Sigmoid colon (tissue), 7 donors: ENCODE data around the gene TCN1. TPM values are rescaled to one million over a fixed set of nuclear protein-coding genes. Genes with fewer than 3 reads are reported as not detected.

Source experiments
- DNase-seq: peaks from one replicate; pipeline ENCODE4 v3.0.0-alpha.2; 2019
- H3K27ac ChIP-seq, 4 donors: fragments of 200-600 bp; sonication (generic); one replicate each; pipeline ENCODE4 v1.5.1; 2016 to 2019; ENCODE audit warnings: mild to moderate bottlenecking in 1 of 4
- H3K27me3 ChIP-seq, 3 donors: fragments of 200-600 bp; sonication (generic); one replicate each; pipeline ENCODE4 v1.5.1; 2019; ENCODE audit warnings: mild to moderate bottlenecking in 1 of 3
- H3K36me3 ChIP-seq, 4 donors: fragments of 200-600 bp; sonication (generic); one replicate each; pipeline ENCODE4 v1.5.1; 2016 to 2019
- H3K4me1 ChIP-seq, 4 donors: fragments of 200-600 bp; sonication (generic); one replicate each; pipeline ENCODE4 v1.5.1; 2017 to 2019
- H3K4me3 ChIP-seq, 4 donors: fragments of 200-600 bp; sonication (generic); one replicate each; pipeline ENCODE4 v1.5.1; 2017 to 2019; ENCODE audit warnings: mild to moderate bottlenecking in 2 of 4, moderate library complexity in 1 of 4
- H3K9me3 ChIP-seq, 4 donors: fragments of 200-600 bp in 3 of 4; sonication (generic) in 3 of 4; one replicate each; pipeline versions ENCODE4 v1.5.1 to v1.6.1; 2013 to 2019
- EP300 ChIP-seq, 4 donors: sonication (generic); formaldehyde crosslinking; IDR thresholded peaks; one replicate each; pipeline ENCODE4 v1.6.1; 2017; ENCODE audit warnings: antibody characterized with exemption in 4 of 4
- POLR2A ChIP-seq, 2 donors: fragments of 450-650 bp; IDR thresholded peaks; one replicate each; pipeline ENCODE4 v1.6.1; 2016; ENCODE audit warnings: antibody characterized with exemption in 2 of 2, mild to moderate bottlenecking in 2 of 2, moderate library complexity in 2 of 2
- POLR2AphosphoS5 ChIP-seq, 4 donors: sonication (generic); formaldehyde crosslinking; IDR thresholded peaks; one replicate each; pipeline ENCODE4 v1.6.1; 2017; ENCODE audit warnings: antibody characterized with exemption in 4 of 4
- WGBS, 2 donors: extraction: QIAGEN DNeasy Blood & Tissue Kit; methylation state at CpG; one replicate each; pipeline ENCODE4 v1.1.7; 2013; 5-methylcytosine and 5-hydroxymethylcytosine counted together
- intact Hi-C: fragments of 100-400 bp; cut with DNase I; formaldehyde crosslinking; loops from one replicate; pipeline ENCODE4 v1.15.1; 2023
- polyA plus RNA-seq, 3 donors: library from polyadenylated mRNA; stranded (reverse); fragments of 200-250 nt; gene quantifications; one replicate each; pipeline ENCODE4 v1.2.3, GENCODE V29; 2013
- total RNA-seq, 4 donors: library from RNA; depleted of rRNA; stranded (reverse); fragments of >200 nt; gene quantifications; one replicate each; pipeline ENCODE4 v1.1.0, GENCODE V29; 2016
- TF ChIP-seq, protein P1 (sequence below), 4 experiments: fragments of 450-650 bp in 3 of 4; fragments of 200-600 bp in 1 of 4; IDR thresholded peaks; one replicate each; pipeline ENCODE4 v1.5.1; 2016 to 2019; ENCODE audit warnings: antibody characterized with exemption in 4 of 4, mild to moderate bottlenecking in 3 of 4, moderate library complexity in 2 of 4
- donor health status: healthy with polysubstance abuse.
- donor health status: Bipolar disorder and iron deficiency.
- donor health status: healthy.

The TCN1 gene
- total and polyA plus RNA-seq, 7 donors, result 1.8 TPM; not detected in 6

DNA sequence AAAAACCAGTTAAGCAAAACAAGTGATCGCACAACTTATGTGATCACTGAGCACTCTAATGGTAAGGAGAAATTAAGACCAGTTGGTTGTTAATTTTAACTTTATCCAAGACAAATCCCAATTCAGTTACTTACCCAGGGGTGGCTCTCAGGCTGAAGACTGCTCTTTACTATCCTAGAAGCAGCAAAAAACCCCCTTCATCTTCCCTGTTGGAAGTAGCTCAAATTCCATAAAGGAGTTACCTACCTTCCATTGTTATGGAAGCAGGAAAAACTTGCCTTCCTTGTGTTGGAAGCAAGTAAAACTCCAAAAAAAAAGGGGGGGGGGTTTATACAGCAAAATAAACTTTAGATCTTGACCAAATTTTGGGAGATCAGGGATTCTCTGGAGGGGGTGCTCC lies 50.5 kb downstream of the TCN1 start:
- intact Hi-C loops, result no loop called here
- H3K9me3 ChIP-seq, result no peaks in the 10 kb centered on the region
- no peak for DNase-seq
- no peak overlapping the region for H3K27ac ChIP-seq
- TF ChIP-seq POLR2A (IDR thresholded peaks at IDR 0.05) (no peak), EP300 (IDR thresholded peaks at IDR 0.05) (no peak), POLR2AphosphoS5 (IDR thresholded peaks at IDR 0.05) (no peak)
- TF ChIP-seq, protein P1, sequence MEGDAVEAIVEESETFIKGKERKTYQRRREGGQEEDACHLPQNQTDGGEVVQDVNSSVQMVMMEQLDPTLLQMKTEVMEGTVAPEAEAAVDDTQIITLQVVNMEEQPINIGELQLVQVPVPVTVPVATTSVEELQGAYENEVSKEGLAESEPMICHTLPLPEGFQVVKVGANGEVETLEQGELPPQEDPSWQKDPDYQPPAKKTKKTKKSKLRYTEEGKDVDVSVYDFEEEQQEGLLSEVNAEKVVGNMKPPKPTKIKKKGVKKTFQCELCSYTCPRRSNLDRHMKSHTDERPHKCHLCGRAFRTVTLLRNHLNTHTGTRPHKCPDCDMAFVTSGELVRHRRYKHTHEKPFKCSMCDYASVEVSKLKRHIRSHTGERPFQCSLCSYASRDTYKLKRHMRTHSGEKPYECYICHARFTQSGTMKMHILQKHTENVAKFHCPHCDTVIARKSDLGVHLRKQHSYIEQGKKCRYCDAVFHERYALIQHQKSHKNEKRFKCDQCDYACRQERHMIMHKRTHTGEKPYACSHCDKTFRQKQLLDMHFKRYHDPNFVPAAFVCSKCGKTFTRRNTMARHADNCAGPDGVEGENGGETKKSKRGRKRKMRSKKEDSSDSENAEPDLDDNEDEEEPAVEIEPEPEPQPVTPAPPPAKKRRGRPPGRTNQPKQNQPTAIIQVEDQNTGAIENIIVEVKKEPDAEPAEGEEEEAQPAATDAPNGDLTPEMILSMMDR (IDR thresholded peaks at IDR 0.05), result no peak
- peaks cover 0 to 6% (median 1%) of the 10 kb centered on the region in 4 donors for H3K4me1 ChIP-seq
- H3K27me3 ChIP-seq, result no peaks in the 10 kb centered on the region
- H3K4me3 ChIP-seq, result no peak overlapping the region
- 91 to 96% methylated on average over 1 of the region's 1 CpG for whole genome bisulfite sequencing, 2 donors
- H3K36me3 ChIP-seq, result no peaks in the 10 kb centered on the region

DNA sequence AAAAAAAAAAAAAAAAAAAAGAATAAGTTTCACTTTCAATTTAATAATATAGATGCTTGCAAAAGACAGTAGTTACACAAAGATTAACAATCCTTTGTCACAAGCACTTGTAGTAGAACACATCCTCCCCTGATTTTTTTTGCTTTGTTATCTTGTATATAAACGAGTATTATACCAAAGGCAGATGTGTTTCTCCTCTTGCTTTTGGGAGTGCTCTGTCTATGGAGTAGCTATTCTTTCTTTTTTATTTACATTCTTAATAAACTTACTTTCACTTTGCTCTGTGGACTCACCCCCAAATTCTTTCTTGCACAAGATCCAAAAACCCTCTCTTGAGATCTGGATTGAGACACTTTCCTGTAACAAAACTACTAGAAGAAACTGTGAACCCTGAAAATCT lies 52.3 kb downstream of the TCN1 start:
- H3K4me3 ChIP-seq, result no peak overlapping the region
- peaks cover 0 to under 1% (median 0%) of the 10 kb centered on the region in 4 donors for H3K36me3 ChIP-seq
- no peaks in the 10 kb centered on the region for H3K9me3 ChIP-seq
- intact Hi-C loops, result no loop called here
- no peak for DNase-seq
- H3K27me3 ChIP-seq, result no peaks in the 10 kb centered on the region
- WGBS, 2 donors, result 43 to 57% methylated on average over 1 of the region's 1 CpG
- no peak overlapping the region for H3K27ac ChIP-seq
- peaks cover 0 to 16% (median 13%) of the 10 kb centered on the region in 4 donors for H3K4me1 ChIP-seq
- TF ChIP-seq, protein P1 (IDR thresholded peaks at IDR 0.05), result no peak
- no peak for TF ChIP-seq EP300 (IDR thresholded peaks at IDR 0.05)
- TF ChIP-seq POLR2A (IDR thresholded peaks at IDR 0.05), result no peak
- no peak for TF ChIP-seq POLR2AphosphoS5 (IDR thresholded peaks at IDR 0.05)

DNA sequence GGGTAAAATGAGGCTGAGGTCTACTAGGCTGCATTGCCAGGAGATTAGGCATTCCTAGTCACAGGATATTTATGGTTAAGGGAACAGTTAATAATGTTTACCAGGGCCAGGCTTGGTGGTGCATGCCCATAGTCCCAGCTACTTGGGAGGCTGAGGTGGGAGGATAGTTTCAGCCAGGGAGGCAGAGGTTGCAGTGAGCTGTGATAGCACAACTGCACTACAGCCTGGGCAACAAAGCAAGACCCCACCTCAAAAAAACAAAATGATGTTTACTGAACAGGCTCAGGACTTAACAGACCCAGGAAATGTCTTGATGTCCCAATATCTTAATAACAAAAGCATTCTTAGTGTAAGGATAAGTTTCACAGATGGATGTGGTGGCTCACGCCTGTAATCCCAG lies 52.9 kb downstream of the TCN1 start:
- intact Hi-C loops, result no loop called here
- 91 to 93% methylated on average over 1 of the region's 1 CpG for WGBS, 2 donors
- no peaks in the 10 kb centered on the region for H3K27me3 ChIP-seq
- H3K4me1 ChIP-seq, result peaks cover 0 to 18% (median 13%) of the 10 kb centered on the region in 4 donors
- no peak overlapping the region for H3K4me3 ChIP-seq
- H3K9me3 ChIP-seq, result no peaks in the 10 kb centered on the region
- H3K27ac ChIP-seq, result no peak overlapping the region
- no peak for DNase-seq
- peaks cover 0 to 7% (median 0%) of the 10 kb centered on the region in 4 donors for H3K36me3 ChIP-seq
- no peak for TF ChIP-seq POLR2AphosphoS5 (IDR thresholded peaks at IDR 0.05)
- TF ChIP-seq EP300 (IDR thresholded peaks at IDR 0.05), result no peak
- TF ChIP-seq, protein P1 (IDR thresholded peaks at IDR 0.05), result no peak
- TF ChIP-seq POLR2A (IDR thresholded peaks at IDR 0.05), result no peak

DNA sequence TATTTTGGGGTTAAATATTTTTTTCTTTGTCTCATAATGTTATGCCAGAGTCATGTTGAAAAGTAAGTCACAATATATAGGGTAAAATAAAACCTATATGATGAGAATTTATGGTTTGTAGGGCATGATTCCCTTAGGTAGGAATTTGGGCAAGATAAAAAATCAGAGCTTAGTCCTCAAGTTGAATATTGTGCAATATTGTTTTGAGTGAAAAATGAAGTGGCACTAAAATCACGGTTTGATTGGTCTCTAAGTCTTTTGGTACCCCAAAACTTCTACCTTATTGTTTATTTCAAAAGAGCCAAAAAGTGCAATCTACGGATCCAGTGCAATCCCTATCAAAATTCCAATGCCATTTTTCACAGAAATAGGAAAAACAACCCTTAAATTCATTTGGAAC lies 54.1 kb downstream of the TCN1 start:
- 91 to 96% methylated on average over 2 of the region's 2 CpGs for WGBS, 2 donors
- TF ChIP-seq POLR2AphosphoS5 (IDR thresholded peaks at IDR 0.05) (no peak), POLR2A (IDR thresholded peaks at IDR 0.05) (no peak), EP300 (IDR thresholded peaks at IDR 0.05) (no peak)
- TF ChIP-seq, protein P1 (IDR thresholded peaks at IDR 0.05), result no peak
- H3K27me3 ChIP-seq, result no peaks in the 10 kb centered on the region
- peaks cover under 1 to 18% (median 5%) of the 10 kb centered on the region in 4 donors for H3K36me3 ChIP-seq
- intact Hi-C loops, result no loop called here
- H3K9me3 ChIP-seq, result no peaks in the 10 kb centered on the region
- no peak for DNase-seq
- peaks cover 0 to 18% (median 13%) of the 10 kb centered on the region in 4 donors for H3K4me1 ChIP-seq
- no peak overlapping the region for H3K27ac ChIP-seq
- no peak overlapping the region for H3K4me3 ChIP-seq

DNA sequence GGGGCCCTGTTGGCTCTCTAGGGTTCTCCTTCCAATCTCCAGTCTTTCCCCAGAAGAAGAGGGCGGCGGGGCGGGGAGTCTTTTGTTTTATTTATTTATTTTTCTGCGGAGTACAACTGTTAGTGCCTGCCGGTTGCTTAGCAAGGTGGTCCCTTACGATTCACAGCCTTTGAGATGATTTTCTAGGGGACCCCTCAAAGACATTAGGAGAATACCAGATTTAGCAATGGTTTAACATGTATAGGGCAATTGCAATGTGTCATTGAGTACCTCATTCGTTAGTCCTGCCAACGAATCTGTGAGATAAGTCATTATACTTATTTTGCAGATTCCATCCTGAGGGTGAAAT lies 55.4 kb downstream of the TCN1 start:
- H3K27me3 ChIP-seq, result no peaks in the 10 kb centered on the region
- H3K4me1 ChIP-seq, result peaks cover 0 to 18% (median 13%) of the 10 kb centered on the region in 4 donors
- TF ChIP-seq, protein P1 (IDR thresholded peaks at IDR 0.05), result no peak
- TF ChIP-seq EP300 (IDR thresholded peaks at IDR 0.05), result no peak
- TF ChIP-seq POLR2A (IDR thresholded peaks at IDR 0.05), result no peak
- TF ChIP-seq POLR2AphosphoS5 (IDR thresholded peaks at IDR 0.05), result no peak
- peaks cover 11 to 32% (median 17%) of the 10 kb centered on the region in 4 donors for H3K36me3 ChIP-seq
- DNase-seq, result no peak
- WGBS, 2 donors, result 5 to 9% methylated on average over 8 of the region's 8 CpGs
- H3K9me3 ChIP-seq, result no peaks in the 10 kb centered on the region
- peak overlapping the region; percentile 81 to 97 (median 94) for H3K4me3 ChIP-seq
- H3K27ac ChIP-seq, result peak overlapping the region; percentile 83 to 88 (median 86)
- intact Hi-C loops, result loop anchor here (2.0 kb wide), 1 partner anchor 56 kb away; the partner anchor contains the start of gene STX3
